MG63 (cell line): ENCODE measurements around the gene RND3. TPM values are rescaled to one million over a fixed set of nuclear protein-coding genes. Genes with fewer than 3 reads are reported as not detected.

ENCODE experiments used
- DNase-seq: peaks from one replicate; pipeline ENCODE4 v3.0.0-alpha.2; 2020
- H3K27me3 ChIP-seq: fragments of 250-450 bp; sonication (Bioruptor Pico); 2 replicates; pipeline ENCODE4 v1.5.1; 2020; ENCODE audit warnings: mild to moderate bottlenecking, moderate library complexity
- H3K36me3 ChIP-seq: fragments of 250-450 bp; sonication (Bioruptor Pico); 2 replicates; pipeline ENCODE4 v1.5.1; 2020; ENCODE audit warnings: mild to moderate bottlenecking, moderate library complexity
- H3K4me3 ChIP-seq: fragments of 250-450 bp; sonication (Bioruptor Pico); 2 replicates; pipeline ENCODE4 v1.5.1; 2020; ENCODE audit warnings: mild to moderate bottlenecking, moderate library complexity
- H3K9me3 ChIP-seq: fragments of 250-450 bp; sonication (Bioruptor Pico); 2 replicates; pipeline ENCODE4 v1.5.1; 2020; ENCODE audit warnings: mild to moderate bottlenecking, moderate library complexity
- total RNA-seq: library from RNA; depleted of rRNA; stranded (reverse); fragments of >200 nt; shearing (Covaris generic); gene quantifications from 2 replicates; pipeline ENCODE4 v1.2.3, GENCODE V29; 2014; ENCODE audit warnings: low replicate concordance

Gene RND3
- total RNA-seq, 1 experiment from 2014 or later: 55.5 TPM

DNA sequence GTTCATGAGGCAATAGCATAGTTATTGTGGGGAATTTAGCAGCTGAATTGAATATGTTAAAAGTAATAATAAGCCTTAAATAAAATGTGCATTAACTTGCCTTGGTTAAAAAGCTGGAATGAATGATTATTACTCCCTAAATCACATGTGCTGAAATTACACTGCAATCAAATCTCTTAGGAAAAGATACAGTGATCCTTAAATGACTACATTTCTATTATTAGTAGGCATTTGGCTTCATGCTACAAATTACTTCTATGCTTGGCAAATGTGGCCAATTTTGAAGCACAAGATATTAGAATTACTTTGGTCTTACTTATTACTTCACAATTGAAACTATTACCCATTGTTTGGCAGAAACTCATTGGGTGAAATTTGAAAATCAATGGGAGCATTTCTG is 5.4 kb downstream of the RND3 start:
- Histone ChIP-seq H3K4me3 (no peak overlapping the region), H3K9me3 (no peaks in the 10 kb centered on the region), H3K36me3 (peaks cover 79% of the 10 kb centered on the region), H3K27me3 (no peaks in the 10 kb centered on the region)
- no peak for DNase-seq

DNA sequence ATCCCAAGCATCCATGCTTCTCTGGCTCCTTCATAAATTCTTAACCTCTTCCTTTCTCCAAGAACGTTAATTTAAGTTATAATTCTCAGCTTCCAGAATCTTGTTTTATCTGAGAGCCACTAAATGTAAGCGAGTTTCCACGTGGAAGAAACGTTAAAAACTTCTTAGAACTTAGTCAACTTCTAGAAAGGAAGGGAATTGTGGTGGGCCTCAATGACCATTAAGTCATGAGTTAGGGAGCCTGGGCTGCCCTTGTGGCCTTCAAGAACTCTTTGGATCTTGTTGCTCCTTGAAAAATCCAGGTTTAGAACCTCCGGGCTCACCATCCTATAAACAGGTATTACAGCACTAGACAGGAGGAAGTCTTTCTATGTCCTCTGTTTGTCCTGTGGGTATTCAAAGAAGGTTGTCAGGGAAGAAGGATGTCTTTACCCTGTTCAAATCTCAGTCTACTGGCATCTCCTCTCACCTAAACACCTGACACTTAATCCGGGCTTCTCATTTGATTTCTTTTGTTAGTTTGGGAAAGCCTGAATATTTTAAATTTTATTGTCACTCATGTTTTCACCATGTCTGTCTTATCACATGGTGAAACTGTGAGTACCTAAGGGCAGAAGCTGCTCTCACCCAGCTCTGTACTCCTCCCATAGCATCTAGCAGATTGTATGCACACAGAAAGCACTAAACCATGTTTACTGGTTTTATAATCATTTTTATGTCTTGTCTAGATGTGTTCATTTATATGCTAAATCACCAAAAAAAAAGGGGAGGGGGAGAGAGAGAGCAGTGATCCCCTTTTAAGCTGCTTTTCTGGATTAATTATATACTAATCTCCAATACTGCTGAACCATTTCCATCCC is 6.3 kb downstream of the RND3 start:
- Histone ChIP-seq H3K4me3 (no peak overlapping the region), H3K36me3 (peaks cover 80% of the 10 kb centered on the region), H3K27me3 (no peaks in the 10 kb centered on the region), H3K9me3 (no peaks in the 10 kb centered on the region)
- no peak for DNase-seq

DNA sequence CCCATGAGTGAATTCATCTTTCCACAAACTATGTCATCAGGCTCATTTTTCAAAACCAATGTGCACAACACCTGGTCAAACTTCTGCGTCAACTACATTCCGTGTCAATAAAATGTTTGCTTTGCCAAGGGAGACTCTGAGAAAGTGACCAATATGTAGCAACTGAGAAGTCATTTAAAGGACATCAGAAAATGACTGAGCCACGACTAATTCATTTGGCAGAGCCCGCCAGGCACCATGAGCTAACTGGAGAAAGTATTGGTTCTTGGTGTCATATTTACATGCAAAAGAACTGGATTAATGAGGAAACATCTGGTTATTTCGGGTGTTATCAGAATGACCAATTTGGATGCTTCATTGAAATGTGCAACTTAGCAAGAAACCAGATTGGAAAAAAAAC is 7.2 kb downstream of the RND3 start:
- Histone ChIP-seq H3K4me3 (no peak overlapping the region), H3K9me3 (no peaks in the 10 kb centered on the region), H3K27me3 (no peaks in the 10 kb centered on the region), H3K36me3 (peaks cover 80% of the 10 kb centered on the region)
- peak; percentile 57 for DNase-seq

GRCh38 chr2:150479075-150479915 is 8.2 kb downstream of the RND3 start:
- DNase-seq: no peak
- Histone ChIP-seq H3K27me3 (no peaks in the 10 kb centered on the region), H3K9me3 (no peaks in the 10 kb centered on the region), H3K36me3 (peaks cover 80% of the 10 kb centered on the region), H3K4me3 (no peak overlapping the region)

GRCh38 chr2:150478200-150478974 is 9.1 kb downstream of the RND3 start:
- H3K36me3 ChIP-seq: peaks cover 80% of the 10 kb centered on the region
- no peaks in the 10 kb centered on the region for H3K27me3 ChIP-seq
- DNase-seq: no peak
- H3K4me3 ChIP-seq: no peak overlapping the region
- no peaks in the 10 kb centered on the region for H3K9me3 ChIP-seq

DNA sequence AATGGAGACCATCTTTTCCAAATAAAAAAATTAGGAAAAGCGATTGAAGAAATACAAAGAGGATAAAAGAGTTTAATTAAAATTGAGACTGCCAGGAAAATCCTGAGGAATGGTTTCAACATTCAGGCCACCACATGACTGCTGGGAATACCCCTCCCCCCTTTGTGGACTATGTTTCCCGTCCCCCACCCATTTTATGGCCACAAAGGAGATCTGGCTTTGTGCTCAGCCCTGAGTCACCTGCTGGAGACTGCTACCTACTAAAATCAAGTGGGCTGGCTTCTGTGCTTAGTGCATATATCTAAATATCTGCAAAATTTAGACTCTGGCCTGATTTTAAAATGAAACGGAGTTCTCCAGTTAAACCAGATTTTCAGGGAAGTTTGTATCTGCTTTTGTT is 10.1 kb downstream of the RND3 start:
- no peaks in the 10 kb centered on the region for H3K27me3 ChIP-seq
- peaks cover 82% of the 10 kb centered on the region for H3K36me3 ChIP-seq
- no peaks in the 10 kb centered on the region for H3K9me3 ChIP-seq
- DNase-seq: no peak
- H3K4me3 ChIP-seq: no peak overlapping the region

DNA sequence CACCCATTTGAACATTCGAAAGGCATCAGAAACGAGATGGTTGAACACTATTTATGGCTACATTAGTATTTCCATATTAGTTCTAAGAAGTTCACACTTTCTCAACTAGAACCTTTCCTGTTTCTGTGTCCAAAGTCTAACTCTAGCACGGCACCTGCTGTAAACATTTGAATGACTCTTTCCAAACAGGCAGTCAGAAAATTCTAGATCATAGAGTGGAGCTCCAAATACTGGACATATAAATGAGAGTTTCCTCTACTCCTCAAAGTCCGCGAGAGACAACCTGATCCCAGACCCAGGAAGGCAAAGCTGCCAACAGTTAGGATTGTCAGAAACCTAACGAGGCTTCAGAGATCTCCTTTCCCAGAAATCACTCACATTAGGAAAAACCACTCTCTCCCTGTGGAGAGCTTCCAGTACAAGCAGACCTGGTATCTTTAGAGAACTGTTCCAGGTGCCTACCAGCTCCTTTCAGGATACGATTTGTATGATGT is 10.6 kb downstream of the RND3 start:
- no peak overlapping the region for H3K4me3 ChIP-seq
- no peaks in the 10 kb centered on the region for H3K27me3 ChIP-seq
- DNase-seq: no peak
- peaks cover 84% of the 10 kb centered on the region for H3K36me3 ChIP-seq
- H3K9me3 ChIP-seq: no peaks in the 10 kb centered on the region

GRCh38 chr2:150476286-150476685 is 11.2 kb downstream of the RND3 start:
- no peaks in the 10 kb centered on the region for H3K9me3 ChIP-seq
- no peak overlapping the region for H3K4me3 ChIP-seq
- no peak for DNase-seq
- no peaks in the 10 kb centered on the region for H3K27me3 ChIP-seq
- peaks cover 84% of the 10 kb centered on the region for H3K36me3 ChIP-seq

DNA sequence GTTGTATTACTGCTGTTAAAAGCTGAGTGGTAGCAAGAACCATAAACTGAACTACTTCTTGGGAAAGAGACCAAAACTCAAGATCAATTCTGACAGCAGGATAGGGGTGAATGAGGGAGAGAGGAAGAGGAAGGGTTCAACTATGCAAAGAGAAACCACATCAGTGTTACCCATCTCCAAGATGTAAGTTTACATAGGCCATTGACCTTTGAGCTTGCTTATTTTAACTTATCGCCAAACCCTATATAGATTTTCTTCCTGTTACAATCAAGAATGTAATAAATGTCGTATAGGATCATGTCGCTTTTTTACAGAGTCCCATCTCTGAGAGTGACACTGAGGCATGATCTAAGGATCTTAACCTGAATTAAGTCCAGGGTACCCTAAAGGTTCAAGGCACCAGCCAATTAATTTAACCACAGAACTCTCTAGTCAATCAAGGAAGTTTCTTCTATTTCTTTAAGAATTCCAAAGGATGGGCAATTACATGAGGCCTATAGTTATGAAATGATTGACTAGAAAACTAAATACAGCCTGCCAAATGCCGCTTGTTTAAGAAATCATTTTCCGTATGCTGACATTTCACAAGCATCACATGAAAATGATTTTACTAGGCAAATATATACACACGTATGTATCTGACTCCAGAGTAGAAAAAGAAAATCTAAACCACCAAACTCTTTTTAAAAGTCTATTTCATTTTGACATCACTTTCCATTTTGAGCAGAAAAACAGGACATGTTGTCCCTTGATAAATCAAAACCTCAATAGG is 11.8 kb downstream of the RND3 start:
- H3K4me3 ChIP-seq: no peak overlapping the region
- DNase-seq: no peak
- H3K9me3 ChIP-seq: no peaks in the 10 kb centered on the region
- H3K27me3 ChIP-seq: no peaks in the 10 kb centered on the region
- peaks cover 84% of the 10 kb centered on the region for H3K36me3 ChIP-seq

DNA sequence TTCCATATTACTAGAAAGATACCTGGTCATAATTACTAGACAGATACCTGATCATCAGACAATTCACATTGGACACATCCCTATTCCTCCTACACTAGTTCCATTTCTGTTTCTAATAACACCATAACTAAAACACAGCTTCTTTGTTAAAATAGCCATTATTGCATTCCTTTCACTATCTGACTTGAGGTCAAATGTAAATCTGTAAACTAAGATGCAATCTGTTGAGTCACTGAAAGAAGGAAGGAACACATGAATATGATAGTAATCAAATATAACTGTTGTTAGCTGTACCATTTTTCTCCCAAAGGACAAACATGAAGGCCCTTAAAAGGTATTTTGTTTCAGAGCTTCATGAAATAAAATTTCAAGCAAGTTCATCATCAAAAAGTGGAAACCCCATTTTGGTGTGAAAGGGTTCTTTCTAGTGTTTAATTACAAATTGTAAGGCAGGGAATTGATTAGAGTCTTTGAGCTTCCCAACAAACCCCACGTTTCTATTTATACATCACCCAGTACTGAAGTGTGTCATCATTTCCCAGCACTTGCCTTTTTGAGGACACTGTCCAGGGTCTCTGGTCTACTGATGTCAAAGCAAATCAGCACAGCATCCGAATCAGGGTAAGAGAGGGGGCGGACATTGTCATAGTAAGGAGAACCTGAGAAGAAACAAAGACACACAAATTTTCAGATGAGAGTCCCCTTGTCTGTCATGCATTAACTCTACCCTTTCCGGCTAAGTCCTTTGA is 13.0 kb downstream of the RND3 start:
- Histone ChIP-seq H3K4me3 (no peak overlapping the region), H3K27me3 (no peaks in the 10 kb centered on the region), H3K9me3 (no peaks in the 10 kb centered on the region), H3K36me3 (peaks cover 86% of the 10 kb centered on the region)
- no peak for DNase-seq

DNA sequence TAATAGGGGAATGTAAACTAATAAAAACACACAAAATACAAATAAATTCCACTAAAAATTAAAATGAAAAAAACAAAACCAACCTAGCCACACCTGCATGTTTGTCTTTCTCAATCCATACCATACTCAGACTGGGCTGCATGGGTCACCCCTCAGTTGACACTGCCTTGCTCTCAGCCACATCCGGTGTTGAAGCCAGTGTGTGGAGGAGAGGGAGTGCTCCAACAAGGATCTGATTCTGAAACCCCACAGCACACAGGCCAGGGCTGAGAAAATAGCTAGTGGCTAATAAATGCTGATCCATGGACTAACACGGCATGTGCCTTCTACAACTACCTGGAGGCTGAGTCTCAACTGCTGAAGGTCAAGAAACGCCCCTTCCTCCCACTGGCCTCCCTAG is 13.7 kb downstream of the RND3 start:
- no peaks in the 10 kb centered on the region for H3K9me3 ChIP-seq
- H3K4me3 ChIP-seq: no peak overlapping the region
- no peaks in the 10 kb centered on the region for H3K27me3 ChIP-seq
- no peak for DNase-seq
- peaks cover 91% of the 10 kb centered on the region for H3K36me3 ChIP-seq

DNA sequence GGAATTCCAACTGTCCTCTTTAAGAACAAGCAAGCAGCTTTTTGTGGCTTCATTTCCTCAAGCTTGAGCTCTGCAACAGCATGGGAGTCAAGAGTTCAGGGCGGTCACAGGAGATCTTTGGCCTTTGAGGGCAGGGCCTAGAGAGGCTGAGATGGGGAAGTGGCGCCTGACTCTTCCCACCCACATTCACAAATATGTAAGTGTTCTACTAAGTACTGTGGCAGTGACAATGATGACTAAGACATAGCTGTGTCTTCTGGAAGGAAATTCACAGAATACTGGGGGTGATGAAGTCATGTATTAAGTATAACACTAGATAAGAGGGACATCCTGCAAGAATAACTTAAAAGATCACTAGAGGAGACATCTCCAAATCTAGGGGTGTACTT is 15.0 kb downstream of the RND3 start:
- Histone ChIP-seq H3K36me3 (peaks cover 97% of the 10 kb centered on the region), H3K9me3 (no peaks in the 10 kb centered on the region), H3K4me3 (no peak overlapping the region), H3K27me3 (no peaks in the 10 kb centered on the region)
- peak; percentile 51 for DNase-seq

DNA sequence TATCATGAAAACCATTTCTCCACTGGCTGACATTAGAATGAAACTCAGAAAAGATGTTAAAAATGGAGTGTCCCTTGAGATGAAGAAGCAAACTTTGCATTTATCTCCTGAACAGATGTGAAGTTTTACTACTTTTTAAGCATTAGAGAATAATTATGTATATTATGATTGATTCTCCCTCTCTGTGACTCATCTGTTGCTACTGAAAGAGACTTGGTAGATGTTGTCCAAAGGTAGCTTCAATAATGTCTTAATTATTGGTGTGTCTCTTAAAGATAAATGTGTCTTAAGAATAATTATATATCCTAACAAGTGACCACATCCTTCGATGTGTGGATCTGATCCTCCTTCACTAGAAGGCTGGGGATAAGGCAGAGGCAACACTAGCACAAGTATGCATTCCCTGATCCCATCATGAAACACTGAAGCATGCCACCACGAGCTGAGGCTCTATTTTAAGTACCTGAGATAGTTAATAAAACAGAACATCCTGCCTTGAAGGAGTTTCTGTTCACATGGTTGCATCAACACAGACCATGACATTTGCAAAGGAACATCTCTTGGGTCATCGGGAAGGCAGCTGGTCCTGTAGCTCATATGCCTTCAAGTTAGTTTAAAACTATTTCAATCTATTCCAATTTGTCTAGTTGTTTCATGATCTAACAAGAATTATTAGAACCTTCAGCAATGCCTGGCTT is 15.5 kb downstream of the RND3 start:
- no peak overlapping the region for H3K4me3 ChIP-seq
- DNase-seq: no peak
- H3K36me3 ChIP-seq: peaks cover 91% of the 10 kb centered on the region
- H3K9me3 ChIP-seq: no peaks in the 10 kb centered on the region
- no peaks in the 10 kb centered on the region for H3K27me3 ChIP-seq

- H3K4me3 ChIP-seq: no peak overlapping the region
- H3K36me3 ChIP-seq: peaks cover 77% of the 10 kb centered on the region
- H3K9me3 ChIP-seq: no peaks in the 10 kb centered on the region
- H3K27me3 ChIP-seq: no peaks in the 10 kb centered on the region
- no peak for DNase-seq
Observed at GRCh38 chr2:150470435-150470834, 17.0 kb downstream of the RND3 start.

DNA sequence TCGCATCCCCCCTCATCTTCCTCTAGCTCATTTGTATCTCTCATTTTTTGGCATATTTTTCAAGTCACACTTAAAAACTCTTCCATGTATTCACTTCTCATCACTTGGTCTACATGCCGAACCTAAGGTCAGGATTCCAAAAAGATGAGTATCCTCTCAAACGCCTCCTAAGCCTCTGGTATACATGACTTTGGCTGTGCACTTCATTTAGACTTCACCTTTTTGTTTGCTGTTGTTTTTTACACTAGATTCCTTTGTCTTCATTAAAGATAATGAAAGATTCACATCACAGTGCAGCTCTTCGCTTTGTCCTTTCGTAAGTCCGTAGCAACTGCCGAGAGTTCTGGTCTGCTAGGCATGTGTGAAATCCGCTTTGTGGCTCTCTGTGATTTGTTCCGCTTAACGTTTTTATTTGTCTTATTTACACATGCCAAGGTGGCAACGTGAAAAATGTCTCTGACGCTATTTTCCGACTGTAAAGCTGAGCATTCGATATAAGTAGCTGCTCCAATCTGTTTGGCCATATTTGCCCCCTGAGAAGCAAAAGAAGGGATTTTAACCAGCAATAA is 17.7 kb downstream of the RND3 start:
- H3K36me3 ChIP-seq: peaks cover 71% of the 10 kb centered on the region

More for the DNA sequence above, 17.7 kb downstream of the RND3 start:
- DNase-seq: no peak
- Histone ChIP-seq H3K4me3 (no peak overlapping the region), H3K9me3 (no peaks in the 10 kb centered on the region), H3K27me3 (no peaks in the 10 kb centered on the region)
